SK-N-SH treated with all-trans-retinoic acid at 6 μM for 48 hours (cell line): ENCODE data around the gene TROAP.

ENCODE experiments used
- ATAC-seq: fragments of 200-7000 bp; cut with Tn5 transposase; 3 replicates; pipeline ENCODE4 v1.9.1; 2020; ENCODE audit warnings: mild to moderate bottlenecking, moderate library complexity
- ARNTL ChIP-seq: fragments of 450-650 bp; formaldehyde crosslinking; IDR thresholded peaks from 2 replicates; pipeline ENCODE4 v1.5.0; 2020; ENCODE audit warnings: low read depth, mild to moderate bottlenecking, moderate library complexity, borderline replicate concordance
- BACH2 ChIP-seq: fragments of 250-450 bp; sonication (Bioruptor Pico); IDR thresholded peaks from 2 replicates; pipeline ENCODE4 v1.9.0; 2021; ENCODE audit warnings: mild to moderate bottlenecking, borderline replicate concordance
- CSDC2 ChIP-seq: fragments of 250-450 bp; sonication (Bioruptor Pico); IDR thresholded peaks from 2 replicates; pipeline ENCODE4 v1.5.0; 2020; ENCODE audit warnings: mild to moderate bottlenecking, moderate library complexity
- CSRNP3 ChIP-seq: fragments of 250-450 bp; sonication (Bioruptor Pico); IDR thresholded peaks from 2 replicates; pipeline ENCODE4 v1.5.1; 2021; ENCODE audit warnings: mild to moderate bottlenecking, moderate library complexity
- GLIS3 ChIP-seq: fragments of 250-450 bp; sonication (Bioruptor Pico); IDR thresholded peaks from 2 replicates; pipeline ENCODE4 v1.5.0; 2020; ENCODE audit warnings: mild to moderate bottlenecking, moderate library complexity
- ISL1 ChIP-seq: fragments of 250-450 bp; sonication (Bioruptor Pico); IDR thresholded peaks from 2 replicates; pipeline ENCODE4 v2.1.2; 2022; ENCODE audit warnings: mild to moderate bottlenecking, moderate library complexity
- OSR1 ChIP-seq: fragments of 250-450 bp; sonication (Bioruptor Pico); IDR thresholded peaks from 2 replicates; pipeline ENCODE4 v1.8.0; 2022; ENCODE audit warnings: moderate library complexity, mild to moderate bottlenecking, inconsistent platforms
- PPARA ChIP-seq: fragments of 250-450 bp; sonication (Bioruptor Pico); IDR thresholded peaks from 2 replicates; pipeline ENCODE4 v1.5.0; 2020; ENCODE audit warnings: mild to moderate bottlenecking, borderline replicate concordance
- RARB ChIP-seq: fragments of 250-450 bp; sonication (Bioruptor Pico); IDR thresholded peaks from 2 replicates; pipeline ENCODE4 v1.8.0; 2021; ENCODE audit warnings: mild to moderate bottlenecking, moderate library complexity
- SNAI2 ChIP-seq: fragments of 250-450 bp; sonication (Bioruptor Pico); IDR thresholded peaks from 2 replicates; pipeline ENCODE4 v1.5.0; 2020; ENCODE audit warnings: mild to moderate bottlenecking, moderate library complexity
- TCF4 ChIP-seq: fragments of 250-450 bp; sonication (Bioruptor Pico); IDR thresholded peaks from 2 replicates; pipeline ENCODE4 v1.8.0; 2021; ENCODE audit warnings: mild to moderate bottlenecking, moderate library complexity, borderline replicate concordance
- TOX ChIP-seq: fragments of 250-450 bp; sonication (Bioruptor Pico); IDR thresholded peaks from 2 replicates; pipeline ENCODE4 v1.8.0; 2021; ENCODE audit warnings: mild to moderate bottlenecking, moderate library complexity, borderline replicate concordance
- TSHZ2 ChIP-seq: fragments of 250-450 bp; sonication (Bioruptor Pico); IDR thresholded peaks from 2 replicates; pipeline ENCODE4 v1.5.0; 2020; ENCODE audit warnings: mild to moderate bottlenecking, moderate library complexity
- ZC3H10 ChIP-seq: fragments of 250-450 bp; sonication (Bioruptor Pico); IDR thresholded peaks from 2 replicates; pipeline ENCODE4 v1.5.1; 2021; ENCODE audit warnings: mild to moderate bottlenecking, moderate library complexity
- ZFP3 ChIP-seq: fragments of 250-450 bp; sonication (Bioruptor Pico); IDR thresholded peaks from 2 replicates; pipeline ENCODE4 v1.5.0; 2020; ENCODE audit warnings: mild to moderate bottlenecking, moderate library complexity
- ZFP30 ChIP-seq: fragments of 450-650 bp; formaldehyde crosslinking; IDR thresholded peaks from 2 replicates; pipeline ENCODE4 v1.5.0; 2022; ENCODE audit warnings: mild to moderate bottlenecking, moderate library complexity
- ZNF565 ChIP-seq: fragments of 450-650 bp; formaldehyde crosslinking; conservative IDR thresholded peaks from 2 replicates; pipeline ENCODE4 v1.5.0; 2020; ENCODE audit warnings: low read depth, mild to moderate bottlenecking, moderate library complexity
- ZNF70 ChIP-seq: fragments of 450-650 bp; formaldehyde crosslinking; IDR thresholded peaks from 2 replicates; pipeline ENCODE4 v1.5.0; 2020; ENCODE audit warnings: mild to moderate bottlenecking, moderate library complexity
- ZNF8 ChIP-seq: fragments of 450-650 bp; formaldehyde crosslinking; IDR thresholded peaks from 2 replicates; pipeline ENCODE4 v1.5.0; 2020; ENCODE audit warnings: mild to moderate bottlenecking, moderate library complexity
- TF ChIP-seq, protein P1 (sequence below): fragments of 250-450 bp; sonication (Bioruptor Pico); IDR thresholded peaks from 2 replicates; pipeline ENCODE4 v1.8.0; 2020; ENCODE audit warnings: mild to moderate bottlenecking, moderate library complexity, borderline replicate concordance
- TF ChIP-seq, protein P2 (sequence below): fragments of 250-450 bp; sonication (Bioruptor Pico); IDR thresholded peaks from 2 replicates; pipeline ENCODE4 v1.5.1; 2020; ENCODE audit warnings: low read depth, mild to moderate bottlenecking, moderate library complexity

Gene TROAP

GRCh38 chr12:49294804-49295081 is 28.3 kb upstream of the TROAP start:
- no peak for ATAC-seq
- TF ChIP-seq SNAI2 (CRISPR knock-in tag), result no peak
- no peak for TF ChIP-seq ZNF8 (CRISPR knock-in tag)
- no peak for TF ChIP-seq RARB
- TF ChIP-seq CSRNP3 (CRISPR knock-in tag), result no peak
- no peak for TF ChIP-seq ZNF565
- no peak for TF ChIP-seq ZFP30 (CRISPR knock-in tag)
- no peak for TF ChIP-seq ISL1 (CRISPR knock-in tag)
- no peak for TF ChIP-seq TCF4 (CRISPR knock-in tag)
- no peak for TF ChIP-seq BACH2 (CRISPR knock-in tag)
- TF ChIP-seq TOX (CRISPR knock-in tag), result no peak

DNA sequence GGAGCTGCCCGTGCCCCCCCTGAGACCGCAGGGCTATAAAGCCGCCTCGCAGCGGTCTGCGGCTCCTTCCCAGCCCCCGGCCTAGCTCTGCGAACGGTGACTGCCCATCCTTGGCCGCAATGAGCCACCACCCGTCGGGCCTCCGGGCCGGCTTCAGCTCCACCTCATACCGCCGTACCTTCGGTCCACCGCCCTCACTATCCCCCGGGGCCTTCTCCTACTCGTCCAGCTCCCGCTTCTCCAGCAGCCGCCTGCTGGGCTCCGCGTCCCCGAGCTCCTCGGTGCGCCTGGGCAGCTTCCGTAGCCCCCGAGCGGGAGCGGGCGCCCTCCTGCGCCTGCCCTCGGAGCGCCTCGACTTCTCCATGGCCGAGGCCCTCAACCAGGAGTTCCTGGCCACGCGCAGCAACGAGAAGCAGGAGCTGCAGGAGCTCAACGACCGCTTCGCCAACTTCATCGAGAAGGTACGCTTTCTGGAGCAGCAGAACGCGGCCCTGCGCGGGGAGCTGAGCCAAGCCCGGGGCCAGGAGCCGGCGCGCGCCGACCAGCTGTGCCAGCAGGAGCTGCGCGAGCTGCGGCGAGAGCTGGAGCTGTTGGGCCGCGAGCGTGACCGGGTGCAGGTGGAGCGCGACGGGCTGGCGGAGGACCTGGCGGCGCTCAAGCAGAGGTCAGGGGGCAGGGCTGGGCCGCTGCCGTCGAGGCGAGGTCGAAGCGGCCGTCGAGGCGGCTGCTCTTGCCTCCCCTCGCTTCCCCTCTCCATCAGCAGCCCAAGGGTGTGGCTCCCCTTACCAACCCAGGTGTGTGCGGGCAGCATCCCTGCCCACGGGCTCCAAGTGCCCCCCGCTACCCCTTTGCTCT is 27.7 kb upstream of the TROAP start, which contains the start of gene PRPH:
Gene PRPH, plus strand, starts transcription at position 66 of the 855 bp plus-strand sequence. Its CDS starts 54 bp downstream, at position 120.
- TF ChIP-seq ZFP3 (CRISPR knock-in tag), result no peak
- TF ChIP-seq SNAI2 (CRISPR knock-in tag), result no peak
- TF ChIP-seq TCF4 (CRISPR knock-in tag), result no peak
- TF ChIP-seq TSHZ2 (CRISPR knock-in tag), result no peak
- no peak for TF ChIP-seq ZC3H10 (CRISPR knock-in tag)
- TF ChIP-seq ZNF70 (CRISPR knock-in tag), result no peak
- no peak for TF ChIP-seq OSR1 (CRISPR knock-in tag)
- TF ChIP-seq PPARA (CRISPR knock-in tag), result no peak
- TF ChIP-seq GLIS3 (CRISPR knock-in tag), result no peak
- TF ChIP-seq, protein P1, sequence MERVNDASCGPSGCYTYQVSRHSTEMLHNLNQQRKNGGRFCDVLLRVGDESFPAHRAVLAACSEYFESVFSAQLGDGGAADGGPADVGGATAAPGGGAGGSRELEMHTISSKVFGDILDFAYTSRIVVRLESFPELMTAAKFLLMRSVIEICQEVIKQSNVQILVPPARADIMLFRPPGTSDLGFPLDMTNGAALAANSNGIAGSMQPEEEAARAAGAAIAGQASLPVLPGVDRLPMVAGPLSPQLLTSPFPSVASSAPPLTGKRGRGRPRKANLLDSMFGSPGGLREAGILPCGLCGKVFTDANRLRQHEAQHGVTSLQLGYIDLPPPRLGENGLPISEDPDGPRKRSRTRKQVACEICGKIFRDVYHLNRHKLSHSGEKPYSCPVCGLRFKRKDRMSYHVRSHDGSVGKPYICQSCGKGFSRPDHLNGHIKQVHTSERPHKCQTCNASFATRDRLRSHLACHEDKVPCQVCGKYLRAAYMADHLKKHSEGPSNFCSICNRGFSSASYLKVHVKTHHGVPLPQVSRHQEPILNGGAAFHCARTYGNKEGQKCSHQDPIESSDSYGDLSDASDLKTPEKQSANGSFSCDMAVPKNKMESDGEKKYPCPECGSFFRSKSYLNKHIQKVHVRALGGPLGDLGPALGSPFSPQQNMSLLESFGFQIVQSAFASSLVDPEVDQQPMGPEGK (CRISPR knock-in tag), result no peak
- ATAC-seq, result no peak

DNA sequence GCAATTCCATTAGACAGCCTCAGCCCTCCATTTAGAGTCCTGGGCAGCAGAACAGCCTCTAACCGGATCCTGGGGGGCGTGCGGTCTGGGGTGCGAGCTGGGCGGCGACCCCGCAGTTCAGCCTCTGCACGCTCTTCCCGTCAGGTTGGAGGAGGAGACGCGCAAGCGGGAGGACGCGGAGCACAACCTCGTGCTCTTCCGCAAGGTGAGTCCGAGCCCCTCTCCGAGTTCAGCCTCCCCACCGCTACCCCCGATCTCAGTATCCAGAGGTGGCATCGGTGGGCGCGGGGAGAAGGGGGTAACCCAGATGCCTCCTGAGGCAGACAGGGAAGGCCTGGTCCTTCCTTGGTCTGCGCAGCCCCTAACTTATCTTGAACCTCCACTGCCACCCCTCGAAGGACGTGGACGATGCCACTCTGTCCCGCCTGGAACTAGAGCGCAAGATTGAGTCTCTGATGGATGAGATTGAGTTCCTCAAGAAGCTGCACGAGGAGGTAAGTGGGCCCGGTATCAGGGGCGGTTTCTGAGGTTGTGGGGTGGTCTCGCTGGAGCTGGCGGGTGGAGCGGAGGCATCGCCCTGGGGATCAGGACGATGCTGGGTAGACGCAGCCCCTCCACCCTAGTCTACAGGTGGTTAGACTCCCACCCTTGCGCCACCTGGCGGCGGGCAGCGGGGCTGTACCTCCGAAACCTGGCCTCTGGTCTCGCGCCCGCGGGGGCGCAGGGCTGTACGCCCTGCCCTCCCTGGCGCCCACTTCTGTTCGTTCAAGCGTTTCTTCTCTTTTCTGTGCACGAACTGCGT is 26.8 kb upstream of the TROAP start:
- TF ChIP-seq ZFP30 (CRISPR knock-in tag), result no peak
- TF ChIP-seq TCF4 (CRISPR knock-in tag), result no peak
- TF ChIP-seq, protein P2, sequence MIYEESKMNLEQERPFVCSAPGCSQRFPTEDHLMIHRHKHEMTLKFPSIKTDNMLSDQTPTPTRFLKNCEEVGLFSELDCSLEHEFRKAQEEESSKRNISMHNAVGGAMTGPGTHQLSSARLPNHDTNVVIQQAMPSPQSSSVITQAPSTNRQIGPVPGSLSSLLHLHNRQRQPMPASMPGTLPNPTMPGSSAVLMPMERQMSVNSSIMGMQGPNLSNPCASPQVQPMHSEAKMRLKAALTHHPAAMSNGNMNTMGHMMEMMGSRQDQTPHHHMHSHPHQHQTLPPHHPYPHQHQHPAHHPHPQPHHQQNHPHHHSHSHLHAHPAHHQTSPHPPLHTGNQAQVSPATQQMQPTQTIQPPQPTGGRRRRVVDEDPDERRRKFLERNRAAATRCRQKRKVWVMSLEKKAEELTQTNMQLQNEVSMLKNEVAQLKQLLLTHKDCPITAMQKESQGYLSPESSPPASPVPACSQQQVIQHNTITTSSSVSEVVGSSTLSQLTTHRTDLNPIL (CRISPR knock-in tag), result no peak
- TF ChIP-seq ZNF70 (CRISPR knock-in tag), result no peak
- no peak for TF ChIP-seq TSHZ2 (CRISPR knock-in tag)
- TF ChIP-seq SNAI2 (CRISPR knock-in tag), result no peak
- no peak for TF ChIP-seq ARNTL (CRISPR knock-in tag)
- no peak for TF ChIP-seq TOX (CRISPR knock-in tag)
- TF ChIP-seq CSDC2, result no peak
- no peak for TF ChIP-seq ZC3H10 (CRISPR knock-in tag)
- TF ChIP-seq BACH2 (CRISPR knock-in tag), result no peak
- TF ChIP-seq CSRNP3 (CRISPR knock-in tag), result no peak
- no peak for TF ChIP-seq PPARA (CRISPR knock-in tag)
- TF ChIP-seq ZFP3 (CRISPR knock-in tag), result no peak

More for the DNA sequence above, 26.8 kb upstream of the TROAP start:
- no peak for ATAC-seq
